GM12878 (cell line): ENCODE measurements around the gene TMEM45B. TPM values are rescaled to one million over a fixed set of nuclear protein-coding genes. Genes with fewer than 3 reads are reported as not detected.

Source experiments
- ATAC-seq: fragments of 200-7000 bp; cut with Tn5 transposase; 3 replicates; pipeline ENCODE4 v1.9.1; 2020; ENCODE audit warnings: mild to moderate bottlenecking, moderate library complexity
- BruUV-seq: library from RNA; stranded (reverse); fragments of 400-500 nt; replicated peaks from 2 replicates; lab custom pipeline; 2021; lab: Mats Ljungman, UMichigan
- CTCF ChIA-PET: fragments of 300-600 bp; sonication (Branson Sonifier 250); formaldehyde crosslinking; extraction: SDS; loops from one replicate; lab custom pipeline; 2021; ENCODE audit warnings: inconsistent platforms; lab: Yijun Ruan, JAX
- POLR2A ChIA-PET: fragments of 350-600 bp; formaldehyde crosslinking; extraction: SDS; loops from one replicate; lab custom pipeline; 2021; ENCODE audit warnings: inconsistent platforms; lab: Charles Lee
- RAD21 ChIA-PET: fragments of 300-600 bp; sonication (Branson Sonifier 250); formaldehyde crosslinking; loops from one replicate; lab custom pipeline; 2023; ENCODE audit warnings: antibody characterized with exemption; ENCODE audit not compliant: unreplicated experiment; lab: Charles Lee
- SMC1A ChIA-PET: fragments of 300-600 bp; sonication (Branson Sonifier 250); formaldehyde crosslinking; loops from one replicate; lab custom pipeline; 2023; ENCODE audit not compliant: unreplicated experiment, uncharacterized antibody; lab: Charles Lee
- DNase-seq: peaks from one replicate; pipeline ENCODE4 v3.0.0-alpha.2; 2011; ENCODE audit warnings: low read depth, low spot score
- FAIRE-seq: peaks from 3 replicates; lab custom pipeline; 2011; peaks lifted over from hg19 to GRCh38; lab: Jason Lieb, UNC
- H2AFZ ChIP-seq: 2 replicates; pipeline ENCODE4 v1.6.0; 2011; ENCODE audit warnings: low read depth, low read length, control low read depth; ENCODE audit not compliant: control insufficient read depth
- H3K27ac ChIP-seq: 2 replicates; pipeline ENCODE4 v1.5.1; 2011; ENCODE audit warnings: control low read depth; ENCODE audit not compliant: control insufficient read depth, insufficient read depth
- H3K27me3 ChIP-seq, 2 experiments: replicated peaks in 1 of 2; 2 replicates each; pipeline versions ENCODE4 v1.6.0 to v1.6.1; 2011; ENCODE audit warnings: low read length in 1 of 2; ENCODE audit not compliant: control insufficient read depth in 2 of 2, insufficient read depth in 2 of 2
- H3K36me3 ChIP-seq, 2 experiments: 2 replicates each; pipeline ENCODE4 v1.5.1; 2011; ENCODE audit warnings: low read length in 1 of 2; ENCODE audit not compliant: control insufficient read depth in 2 of 2, insufficient read depth in 2 of 2
- H3K4me1 ChIP-seq: 2 replicates; pipeline ENCODE4 v1.6.1; 2011; ENCODE audit warnings: mild to moderate bottlenecking, low read length, moderate library complexity, mixed read lengths; ENCODE audit not compliant: control insufficient read depth, insufficient read depth
- H3K4me2 ChIP-seq: 2 replicates; pipeline ENCODE4 v1.6.0; 2011; ENCODE audit warnings: control low read depth; ENCODE audit not compliant: control insufficient read depth, insufficient read depth
- H3K4me3 ChIP-seq: fragments of 200-600 bp; sonication (generic); 2 replicates; pipeline ENCODE4 v1.5.1; 2016
- H3K79me2 ChIP-seq: 2 replicates; pipeline ENCODE4 v1.6.0; 2011; ENCODE audit warnings: low read length; ENCODE audit not compliant: control insufficient read depth, insufficient read depth
- H3K9ac ChIP-seq: 2 replicates; pipeline ENCODE4 v1.8.0; 2011; ENCODE audit warnings: low read length, control low read depth, mixed read lengths; ENCODE audit not compliant: control insufficient read depth, insufficient read depth
- H3K9me3 ChIP-seq: replicated peaks from 3 replicates; pipeline ENCODE4 v1.5.1; 2011; ENCODE audit warnings: mild to moderate bottlenecking, low read length; ENCODE audit not compliant: control insufficient read depth, insufficient read depth
- H4K20me1 ChIP-seq: 2 replicates; pipeline ENCODE4 v1.6.0; 2011; ENCODE audit not compliant: control insufficient read depth, insufficient read depth
- CHD1 ChIP-seq: IDR thresholded peaks from 2 replicates; pipeline ENCODE4 v1.6.1; 2012; ENCODE audit warnings: low read depth, low read length, improper control_type of control experiment
- FOXK2 ChIP-seq: fragments of 450-650 bp; IDR thresholded peaks from 2 replicates; pipeline ENCODE4 v1.6.1; 2017; ENCODE audit warnings: mild to moderate bottlenecking, moderate library complexity
- MLLT1 ChIP-seq: fragments of 450-650 bp; IDR thresholded peaks from 2 replicates; pipeline ENCODE4 v1.6.1; 2016; ENCODE audit warnings: mild to moderate bottlenecking
- RAD21 ChIP-seq: IDR thresholded peaks from 2 replicates; pipeline ENCODE4 v1.6.1; 2011; ENCODE audit warnings: mild to moderate bottlenecking, low read depth, low read length, moderate library complexity; ENCODE audit not compliant: insufficient read depth
- RAD51 ChIP-seq: fragments of 450-650 bp; IDR thresholded peaks from 2 replicates; pipeline ENCODE4 v1.6.1; 2016; ENCODE audit warnings: moderate library complexity, mild to moderate bottlenecking, inconsistent platforms
- RBBP5 ChIP-seq: fragments of 200-600 bp; sonication (generic); conservative IDR thresholded peaks from 2 replicates; pipeline ENCODE4 v1.6.1; 2016
- RFX5 ChIP-seq: IDR thresholded peaks from 2 replicates; pipeline ENCODE4 v1.6.1; 2011; ENCODE audit warnings: low read depth, low read length, improper control_type of control experiment
- STAT1 ChIP-seq: fragments of 450-650 bp; conservative IDR thresholded peaks from 2 replicates; pipeline ENCODE4 v1.6.1; 2014; ENCODE audit warnings: antibody characterized with exemption, mild to moderate bottlenecking
- whole genome bisulfite sequencing: methylation state at CpG from one replicate; pipeline ENCODE4 v1.1.6; 2016; ENCODE audit warnings: low lambda C conversion rate; ENCODE audit not compliant: insufficient replicate concordance, insufficient coverage; ENCODE audit errors: missing lambda C conversion rate; 5-methylcytosine and 5-hydroxymethylcytosine counted together
- in situ Hi-C: fragments of 300-500 bp; cut with MboI; formaldehyde crosslinking; loops from 9 replicates; pipeline ENCODE4 v1.14.3; 2018; ENCODE audit warnings: mixed read lengths
- intact Hi-C: fragments of 100-400 bp; cut with micrococcal nuclease; formaldehyde crosslinking; loops from one replicate; pipeline ENCODE4 v1.14.2; 2022; ENCODE audit not compliant: unreplicated experiment
- polyA plus RNA-seq, 11 experiments: library from polyadenylated mRNA; depleted of rRNA in 4 of 11; unstranded in 6 of 11; stranded (reverse) in 5 of 11; fragments of >200 nt; fragmentation: Nextera tagmentation in 4 of 11; fragmentation: Illumina TruSeq in 1 of 11; extraction: Ambion mirVana in 4 of 11; extraction: Trizol in 1 of 11; gene quantifications; 1 replicate in 1 of 11; 2 replicates in 10 of 11; pipeline versions ENCODE4 v1.2.1 to v1.2.3, GENCODE V29; 2011 to 2016; ENCODE audit warnings: inconsistent platforms in 2 of 11, missing spikeins in 2 of 11, low read depth in 1 of 11
- total RNA-seq, 4 experiments: library from RNA; depleted of rRNA in 3 of 4; stranded (reverse); fragments of >200 nt in 3 of 4; fragmentation: Illumina TruSeq in 1 of 4; extraction: Trizol in 1 of 4; gene quantifications; 2 replicates each; pipeline versions ENCODE4 v1.2.1 to v1.2.3, GENCODE V29; 2013 to 2021

TMEM45B gene
- total and polyA plus RNA-seq, 10 of the 15 experiments (the other 5 are each of a cell fraction or from before 2014, with no cell fraction given), result 0.05 to 0.13 TPM; not detected in 8

- TF ChIP-seq RAD51 (no peak), RFX5 (no peak), RBBP5 (no peak), FOXK2 (no peak), STAT1 (no peak), MLLT1 (no peak), CHD1 (no peak), RAD21 (no peak)
- no peaks in the 10 kb centered on the region for H3K27me3 ChIP-seq
- ChIA-PET SMC1A (no interaction called here), RAD21 (no interaction called here), POLR2A (no interaction called here), CTCF (interaction anchor here (0.6 kb wide), 1 partner anchor 817 kb away, joined by 4 read pairs; no protein-coding TSS in a partner anchor)
- no peak overlapping the region for H3K4me3 ChIP-seq
- no peak overlapping the region for H3K9ac ChIP-seq
- no peaks in the 10 kb centered on the region; the same call in 1 of the 2 replicates for H3K4me1 ChIP-seq
- H3K36me3 ChIP-seq, result no peaks in the 10 kb centered on the region
- intact Hi-C loops, result no loop called here
- no peaks in the 10 kb centered on the region for H3K79me2 ChIP-seq
- H4K20me1 ChIP-seq, result peaks cover 2% of the 10 kb centered on the region; the same call in 1 of the 2 replicates
- H3K9me3 ChIP-seq, result no peaks in the 10 kb centered on the region
- 70% methylated on average over 11 of the region's 11 CpGs for WGBS
- no TSS peak for BruUV-seq
- H2AFZ ChIP-seq, result no peak overlapping the region
- H3K27ac ChIP-seq, result no peak overlapping the region
- FAIRE-seq (no peak), DNase-seq (no peak), ATAC-seq (no peak)
- in situ Hi-C loops, result no loop called here
- no peak overlapping the region for H3K4me2 ChIP-seq
Observed at GRCh38 chr11:129855086-129855485, 39.4 kb downstream of the TMEM45B start.
